Fibroblast of lung (primary cell): ENCODE results near the gene EFCAB6. TPM values are rescaled to one million over a fixed set of nuclear protein-coding genes. Genes with fewer than 3 reads are reported as not detected.

Experiments used
- DNase-seq, 2 donors: peaks; one replicate each; pipeline versions ENCODE4 v3.0.0 to v3.0.0-alpha.2; 2010; ENCODE audit warnings: low read depth in 2 of 2
- H2AFZ ChIP-seq: 2 replicates; pipeline ENCODE4 v1.5.1; 2012; ENCODE audit warnings: low read length, control low read depth, inconsistent platforms
- H3K27ac ChIP-seq: 2 replicates; pipeline ENCODE4 v1.5.1; 2011; ENCODE audit warnings: low read length, control low read depth; ENCODE audit not compliant: insufficient read depth
- H3K27me3 ChIP-seq: 2 replicates; pipeline ENCODE4 v1.5.1; 2011; ENCODE audit warnings: mild to moderate bottlenecking, low read length; ENCODE audit not compliant: control insufficient read depth, insufficient read depth
- H3K36me3 ChIP-seq: 2 replicates; pipeline ENCODE4 v1.5.1; 2011; ENCODE audit warnings: low read length; ENCODE audit not compliant: control insufficient read depth, insufficient read depth
- H3K4me1 ChIP-seq: 2 replicates; pipeline ENCODE4 v1.5.1; 2011; ENCODE audit warnings: low read length; ENCODE audit not compliant: control insufficient read depth, insufficient read depth; ENCODE audit errors: extremely low read depth
- H3K4me2 ChIP-seq: 2 replicates; pipeline ENCODE4 v1.5.1; 2011; ENCODE audit warnings: low read length, control low read depth; ENCODE audit not compliant: insufficient read depth; ENCODE audit errors: extremely low read depth
- H3K4me3 ChIP-seq, 4 experiments: fragments of 200-600 bp in 1 of 4; sonication (generic) in 1 of 4; replicated peaks in 1 of 4; 2 replicates each; pipeline ENCODE4 v1.5.1; 2011 to 2016; ENCODE audit warnings: low read length in 4 of 4, low read depth in 3 of 4, mild to moderate bottlenecking in 3 of 4, control low read depth in 2 of 4, inconsistent platforms in 1 of 4, mixed read lengths in 1 of 4; ENCODE audit not compliant: insufficient read depth in 1 of 4; ENCODE audit errors: control extremely low read depth in 1 of 4
- H3K79me2 ChIP-seq: 2 replicates; pipeline ENCODE4 v1.5.1; 2012; ENCODE audit warnings: mild to moderate bottlenecking, low read length, inconsistent platforms; ENCODE audit not compliant: control insufficient read depth, insufficient read depth
- H3K9ac ChIP-seq: 2 replicates; pipeline ENCODE4 v1.5.1; 2011; ENCODE audit warnings: mild to moderate bottlenecking, low read length, control low read depth; ENCODE audit not compliant: insufficient read depth
- H3K9me3 ChIP-seq: 2 replicates; pipeline ENCODE4 v1.5.1; 2012; ENCODE audit warnings: low read depth, low read length; ENCODE audit not compliant: control insufficient read depth, insufficient read depth
- H4K20me1 ChIP-seq: 2 replicates; pipeline ENCODE4 v1.5.1; 2011; ENCODE audit warnings: low read length; ENCODE audit not compliant: control insufficient read depth, insufficient read depth; ENCODE audit errors: extremely low read depth
- EZH2 ChIP-seq: IDR thresholded peaks from 2 replicates; pipeline ENCODE4 v1.5.1; 2012; ENCODE audit warnings: low read length, control low read depth, mild to moderate bottlenecking; ENCODE audit errors: missing control alignments
- polyA plus RNA-seq, 2 donors: library from polyadenylated mRNA; depleted of rRNA in 1 of 2; stranded (reverse) in 1 of 2; unstranded in 1 of 2; fragments of >200 nt; gene quantifications; 2 replicates each; pipeline ENCODE4 v1.2.1, GENCODE V29; 2011 to 2012; ENCODE audit warnings: missing spikeins in 1 of 2
- total RNA-seq: library from RNA; depleted of rRNA; stranded (reverse); fragments of >200 nt; gene quantifications from 2 replicates; pipeline ENCODE4 v1.2.1, GENCODE V29; 2014
- TF ChIP-seq, protein P1 (sequence below), 2 donors: IDR thresholded peaks in 1 of 2; conservative IDR thresholded peaks in 1 of 2; 1 replicate in 1 of 2; 2 replicates in 1 of 2; pipeline ENCODE4 v1.5.1; 2011 to 2012; ENCODE audit warnings: low read length in 2 of 2, control low read depth in 1 of 2, inconsistent platforms in 1 of 2, low read depth in 1 of 2, mild to moderate bottlenecking in 1 of 2

EFCAB6 gene
- total and polyA plus RNA-seq, 2 donors (not counting 1 experiment from before 2014, with no cell fraction given): 1.0 to 1.5 TPM

DNA sequence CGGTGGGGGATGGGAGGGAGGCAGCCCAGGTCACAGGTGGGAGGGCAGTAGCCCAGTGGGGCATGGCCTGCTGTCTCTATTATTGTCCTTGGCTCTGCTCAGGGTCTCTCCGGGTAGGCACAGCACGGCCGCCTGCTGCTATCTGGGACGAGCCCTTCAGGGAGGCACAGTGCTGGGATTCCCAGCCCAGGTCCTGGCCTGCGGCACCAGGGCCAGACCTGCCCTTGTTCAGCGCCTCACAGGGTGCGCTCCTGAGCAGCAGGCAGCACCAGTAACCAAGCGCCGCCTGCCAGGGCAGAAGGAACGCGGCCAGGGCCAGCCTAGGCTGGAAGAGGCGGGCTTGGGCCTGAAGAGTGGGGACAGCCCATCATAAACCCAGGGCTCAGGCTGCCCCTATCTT is 249.3 kb downstream of the EFCAB6 start:
- Histone ChIP-seq H3K36me3 (no peaks in the 10 kb centered on the region), H3K27ac (no peak overlapping the region), H3K4me1 (no peaks in the 10 kb centered on the region), H2AFZ (no peak overlapping the region), H3K9me3 (no peaks in the 10 kb centered on the region), H3K27me3 (no peaks in the 10 kb centered on the region), H3K9ac (no peak overlapping the region), H3K4me2 (no peak overlapping the region), H3K4me3 (no peak overlapping the region), H4K20me1 (no peaks in the 10 kb centered on the region), H3K79me2 (no peaks in the 10 kb centered on the region)
- TF ChIP-seq, protein P1, sequence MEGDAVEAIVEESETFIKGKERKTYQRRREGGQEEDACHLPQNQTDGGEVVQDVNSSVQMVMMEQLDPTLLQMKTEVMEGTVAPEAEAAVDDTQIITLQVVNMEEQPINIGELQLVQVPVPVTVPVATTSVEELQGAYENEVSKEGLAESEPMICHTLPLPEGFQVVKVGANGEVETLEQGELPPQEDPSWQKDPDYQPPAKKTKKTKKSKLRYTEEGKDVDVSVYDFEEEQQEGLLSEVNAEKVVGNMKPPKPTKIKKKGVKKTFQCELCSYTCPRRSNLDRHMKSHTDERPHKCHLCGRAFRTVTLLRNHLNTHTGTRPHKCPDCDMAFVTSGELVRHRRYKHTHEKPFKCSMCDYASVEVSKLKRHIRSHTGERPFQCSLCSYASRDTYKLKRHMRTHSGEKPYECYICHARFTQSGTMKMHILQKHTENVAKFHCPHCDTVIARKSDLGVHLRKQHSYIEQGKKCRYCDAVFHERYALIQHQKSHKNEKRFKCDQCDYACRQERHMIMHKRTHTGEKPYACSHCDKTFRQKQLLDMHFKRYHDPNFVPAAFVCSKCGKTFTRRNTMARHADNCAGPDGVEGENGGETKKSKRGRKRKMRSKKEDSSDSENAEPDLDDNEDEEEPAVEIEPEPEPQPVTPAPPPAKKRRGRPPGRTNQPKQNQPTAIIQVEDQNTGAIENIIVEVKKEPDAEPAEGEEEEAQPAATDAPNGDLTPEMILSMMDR (conservative IDR thresholded peaks at IDR 0.05 in 1 of 2, IDR thresholded peaks at IDR 0.05 in 1 of 2; ENCODE audit: low read depth in 1 of 2, low read length in 2 of 2): no peak
- no peak for TF ChIP-seq EZH2
- DNase-seq: no peak

DNA sequence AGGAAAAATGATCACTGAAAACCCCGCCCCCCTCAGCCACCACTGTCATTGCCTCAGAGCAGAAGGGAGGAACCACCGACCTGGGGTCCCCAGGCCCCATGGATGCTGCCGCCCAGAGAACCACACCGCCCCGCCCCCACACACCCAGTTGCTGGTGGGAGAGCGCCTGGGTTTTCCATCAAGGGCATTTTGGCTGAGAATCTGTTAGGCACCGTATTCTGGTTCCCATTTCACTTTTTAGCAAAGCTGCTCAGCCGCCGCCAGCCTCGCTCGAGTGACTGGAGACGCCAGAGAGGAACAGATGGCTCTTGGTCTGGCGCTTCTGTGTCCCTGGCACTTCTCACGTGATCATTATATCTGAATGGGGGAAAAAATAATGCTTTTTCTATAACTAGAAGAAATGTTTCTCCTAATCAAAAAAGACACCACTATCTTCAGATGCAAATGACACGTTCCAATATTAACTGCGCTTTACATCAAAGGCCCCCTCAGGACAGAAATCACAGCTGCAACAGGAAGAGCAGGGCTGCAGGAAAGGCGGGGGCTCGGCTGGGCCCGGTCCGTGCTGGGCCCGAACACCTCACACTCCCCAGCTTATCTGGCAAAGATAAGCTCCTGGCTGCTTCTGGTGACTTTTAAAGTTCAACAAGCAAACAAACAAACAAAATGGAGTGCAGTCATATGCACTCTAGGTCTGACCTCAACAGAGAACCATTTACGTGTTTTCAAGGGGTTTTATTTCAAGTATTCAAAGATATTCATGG is 250.5 kb downstream of the EFCAB6 start:
- H2AFZ ChIP-seq: no peak overlapping the region
- H3K27ac ChIP-seq: no peak overlapping the region
- no peaks in the 10 kb centered on the region for H3K79me2 ChIP-seq
- TF ChIP-seq EZH2: no peak
- TF ChIP-seq, protein P1 (conservative IDR thresholded peaks at IDR 0.05 in 1 of 2, IDR thresholded peaks at IDR 0.05 in 1 of 2; ENCODE audit: low read depth in 1 of 2, low read length in 2 of 2): no peak
- H3K36me3 ChIP-seq: no peaks in the 10 kb centered on the region
- H3K4me1 ChIP-seq: no peaks in the 10 kb centered on the region
- no peak for DNase-seq
- H3K9ac ChIP-seq: no peak overlapping the region
- H3K27me3 ChIP-seq: no peaks in the 10 kb centered on the region
- H3K9me3 ChIP-seq: no peaks in the 10 kb centered on the region
- H3K4me2 ChIP-seq: no peak overlapping the region
- no peak overlapping the region for H3K4me3 ChIP-seq
- H4K20me1 ChIP-seq: no peaks in the 10 kb centered on the region

DNA sequence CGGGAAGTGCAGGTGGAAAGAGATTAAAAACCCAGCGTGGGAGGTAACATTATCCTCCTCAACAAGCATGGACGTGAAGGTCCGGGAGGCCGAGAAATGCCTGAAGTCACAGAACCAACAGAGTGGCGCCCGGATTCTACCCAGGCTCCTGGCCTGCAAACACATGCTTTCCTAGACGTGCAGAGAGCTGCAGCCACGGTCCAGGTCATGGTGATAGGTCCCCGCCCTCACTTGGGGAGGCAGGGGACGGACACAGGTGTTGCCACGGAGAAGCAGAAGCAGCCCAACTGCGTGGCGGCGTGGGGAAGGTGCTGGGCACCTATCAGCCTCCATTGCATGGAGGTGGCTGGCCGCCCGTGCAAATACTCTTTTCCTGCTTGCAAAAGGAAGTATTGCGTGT is 251.5 kb downstream of the EFCAB6 start:
- no peak overlapping the region for H3K27ac ChIP-seq
- H3K79me2 ChIP-seq: no peaks in the 10 kb centered on the region
- no peak overlapping the region for H3K9ac ChIP-seq
- H3K4me2 ChIP-seq: no peak overlapping the region
- TF ChIP-seq, protein P1 (conservative IDR thresholded peaks at IDR 0.05 in 1 of 2, IDR thresholded peaks at IDR 0.05 in 1 of 2; ENCODE audit: low read depth in 1 of 2, low read length in 2 of 2): no peak
- no peak for TF ChIP-seq EZH2
- no peaks in the 10 kb centered on the region for H3K9me3 ChIP-seq
- H2AFZ ChIP-seq: no peak overlapping the region
- no peaks in the 10 kb centered on the region for H3K27me3 ChIP-seq
- H3K36me3 ChIP-seq: no peaks in the 10 kb centered on the region
- no peaks in the 10 kb centered on the region for H4K20me1 ChIP-seq
- no peak overlapping the region for H3K4me3 ChIP-seq
- no peaks in the 10 kb centered on the region for H3K4me1 ChIP-seq
- DNase-seq: no peak
